GM12878 (cell line): ENCODE results near the gene ZC3H7B. TPM values are rescaled to one million over a fixed set of nuclear protein-coding genes. Genes with fewer than 3 reads are reported as not detected.

Source experiments
- ATAC-seq: fragments of 200-7000 bp; cut with Tn5 transposase; 3 replicates; pipeline ENCODE4 v1.9.1; 2020; ENCODE audit warnings: mild to moderate bottlenecking, moderate library complexity
- BruUV-seq: library from RNA; stranded (reverse); fragments of 400-500 nt; replicated peaks from 2 replicates; lab custom pipeline; 2021; lab: Mats Ljungman, UMichigan
- CTCF ChIA-PET: fragments of 300-600 bp; sonication (Branson Sonifier 250); formaldehyde crosslinking; extraction: SDS; loops from one replicate; lab custom pipeline; 2021; ENCODE audit warnings: inconsistent platforms; lab: Yijun Ruan, JAX
- POLR2A ChIA-PET: fragments of 350-600 bp; formaldehyde crosslinking; extraction: SDS; loops from one replicate; lab custom pipeline; 2021; ENCODE audit warnings: inconsistent platforms; lab: Charles Lee
- RAD21 ChIA-PET: fragments of 300-600 bp; sonication (Branson Sonifier 250); formaldehyde crosslinking; loops from one replicate; lab custom pipeline; 2023; ENCODE audit warnings: antibody characterized with exemption; ENCODE audit not compliant: unreplicated experiment; lab: Charles Lee
- SMC1A ChIA-PET: fragments of 300-600 bp; sonication (Branson Sonifier 250); formaldehyde crosslinking; loops from one replicate; lab custom pipeline; 2023; ENCODE audit not compliant: unreplicated experiment, uncharacterized antibody; lab: Charles Lee
- DNase-seq: peaks from one replicate; pipeline ENCODE4 v3.0.0-alpha.2; 2011; ENCODE audit warnings: low read depth, low spot score
- FAIRE-seq: peaks from 3 replicates; lab custom pipeline; 2011; peaks lifted over from hg19 to GRCh38; lab: Jason Lieb, UNC
- H2AFZ ChIP-seq: 2 replicates; pipeline ENCODE4 v1.6.0; 2011; ENCODE audit warnings: low read depth, low read length, control low read depth; ENCODE audit not compliant: control insufficient read depth
- H3K27ac ChIP-seq: 2 replicates; pipeline ENCODE4 v1.5.1; 2011; ENCODE audit warnings: control low read depth; ENCODE audit not compliant: control insufficient read depth, insufficient read depth
- H3K27me3 ChIP-seq, 2 experiments: replicated peaks in 1 of 2; 2 replicates each; pipeline versions ENCODE4 v1.6.0 to v1.6.1; 2011; ENCODE audit warnings: low read length in 1 of 2; ENCODE audit not compliant: control insufficient read depth in 2 of 2, insufficient read depth in 2 of 2
- H3K36me3 ChIP-seq, 2 experiments: 2 replicates each; pipeline ENCODE4 v1.5.1; 2011; ENCODE audit warnings: low read length in 1 of 2; ENCODE audit not compliant: control insufficient read depth in 2 of 2, insufficient read depth in 2 of 2
- H3K4me1 ChIP-seq: 2 replicates; pipeline ENCODE4 v1.6.1; 2011; ENCODE audit warnings: mild to moderate bottlenecking, low read length, moderate library complexity, mixed read lengths; ENCODE audit not compliant: control insufficient read depth, insufficient read depth
- H3K4me2 ChIP-seq: 2 replicates; pipeline ENCODE4 v1.6.0; 2011; ENCODE audit warnings: control low read depth; ENCODE audit not compliant: control insufficient read depth, insufficient read depth
- H3K4me3 ChIP-seq: fragments of 200-600 bp; sonication (generic); 2 replicates; pipeline ENCODE4 v1.5.1; 2016
- H3K79me2 ChIP-seq: 2 replicates; pipeline ENCODE4 v1.6.0; 2011; ENCODE audit warnings: low read length; ENCODE audit not compliant: control insufficient read depth, insufficient read depth
- H3K9ac ChIP-seq: 2 replicates; pipeline ENCODE4 v1.8.0; 2011; ENCODE audit warnings: low read length, control low read depth, mixed read lengths; ENCODE audit not compliant: control insufficient read depth, insufficient read depth
- H3K9me3 ChIP-seq: replicated peaks from 3 replicates; pipeline ENCODE4 v1.5.1; 2011; ENCODE audit warnings: mild to moderate bottlenecking, low read length; ENCODE audit not compliant: control insufficient read depth, insufficient read depth
- H4K20me1 ChIP-seq: 2 replicates; pipeline ENCODE4 v1.6.0; 2011; ENCODE audit not compliant: control insufficient read depth, insufficient read depth
- HDAC2 ChIP-seq: fragments of 200-600 bp; sonication (generic); IDR thresholded peaks from 2 replicates; pipeline ENCODE4 v1.6.1; 2017
- MAX ChIP-seq: IDR thresholded peaks from 2 replicates; pipeline ENCODE4 v1.6.1; 2012; ENCODE audit warnings: low read depth, low read length, improper control_type of control experiment
- NKRF ChIP-seq: fragments of 450-650 bp; conservative IDR thresholded peaks from 2 replicates; pipeline ENCODE4 v1.6.1; 2017; ENCODE audit warnings: mild to moderate bottlenecking, moderate library complexity
- NR2C1 ChIP-seq: fragments of 450-650 bp; IDR thresholded peaks from 2 replicates; pipeline ENCODE4 v1.6.1; 2017; ENCODE audit warnings: antibody characterized with exemption, mild to moderate bottlenecking, moderate library complexity
- POLR2A ChIP-seq: IDR thresholded peaks from 2 replicates; pipeline ENCODE4 v1.6.1; 2011; ENCODE audit warnings: low read depth, mild to moderate bottlenecking, low read length
- SUPT20H ChIP-seq: IDR thresholded peaks from 2 replicates; pipeline ENCODE4 v1.6.1; 2011; ENCODE audit warnings: low read depth, mild to moderate bottlenecking, low read length, moderate library complexity, borderline replicate concordance; ENCODE audit not compliant: control insufficient read depth
- SUZ12 ChIP-seq: fragments of 200-600 bp; sonication (generic); IDR thresholded peaks from one replicate; pipeline ENCODE4 v1.6.1; 2018; ENCODE audit warnings: antibody characterized with exemption, mild to moderate bottlenecking; ENCODE audit not compliant: unreplicated experiment
- ZNF274 ChIP-seq: IDR thresholded peaks from one replicate; pipeline ENCODE4 v1.8.0; 2011; ENCODE audit not compliant: insufficient read length, insufficient read depth
- WGBS: methylation state at CpG from one replicate; pipeline ENCODE4 v1.1.6; 2016; ENCODE audit warnings: low lambda C conversion rate; ENCODE audit not compliant: insufficient replicate concordance, insufficient coverage; ENCODE audit errors: missing lambda C conversion rate; 5-methylcytosine and 5-hydroxymethylcytosine counted together
- in situ Hi-C: fragments of 300-500 bp; cut with MboI; formaldehyde crosslinking; loops from 9 replicates; pipeline ENCODE4 v1.14.3; 2018; ENCODE audit warnings: mixed read lengths
- intact Hi-C: fragments of 100-400 bp; cut with micrococcal nuclease; formaldehyde crosslinking; loops from one replicate; pipeline ENCODE4 v1.14.2; 2022; ENCODE audit not compliant: unreplicated experiment
- polyA plus RNA-seq, 11 experiments: library from polyadenylated mRNA; depleted of rRNA in 4 of 11; unstranded in 6 of 11; stranded (reverse) in 5 of 11; fragments of >200 nt; fragmentation: Nextera tagmentation in 4 of 11; fragmentation: Illumina TruSeq in 1 of 11; extraction: Ambion mirVana in 4 of 11; extraction: Trizol in 1 of 11; gene quantifications; 1 replicate in 1 of 11; 2 replicates in 10 of 11; pipeline versions ENCODE4 v1.2.1 to v1.2.3, GENCODE V29; 2011 to 2016; ENCODE audit warnings: inconsistent platforms in 2 of 11, missing spikeins in 2 of 11, low read depth in 1 of 11
- total RNA-seq, 4 experiments: library from RNA; depleted of rRNA in 3 of 4; stranded (reverse); fragments of >200 nt in 3 of 4; fragmentation: Illumina TruSeq in 1 of 4; extraction: Trizol in 1 of 4; gene quantifications; 2 replicates each; pipeline versions ENCODE4 v1.2.1 to v1.2.3, GENCODE V29; 2013 to 2021

ZC3H7B gene
- total and polyA plus RNA-seq, 10 of the 15 experiments (the other 5 are each of a cell fraction or from before 2014, with no cell fraction given) = 0.26 to 52.3 (median 22.4) TPM

GRCh38 chr22:41366323-41367029 lies 65.2 kb downstream of the ZC3H7B start:
- H3K27me3 ChIP-seq = peaks cover 0 to 3% of the 10 kb centered on the region in 2 experiments; a peak in 1 of 4 replicates
- no peaks in the 10 kb centered on the region for H3K79me2 ChIP-seq
- WGBS = 59% methylated on average over 17 of the region's 17 CpGs
- H2AFZ ChIP-seq = no peak overlapping the region
- H3K27ac ChIP-seq = no peak overlapping the region
- intact Hi-C loops = no loop called here
- no peaks in the 10 kb centered on the region for H3K4me1 ChIP-seq
- no peak overlapping the region for H3K4me2 ChIP-seq
- CTCF ChIA-PET = interaction anchor here (0.6 to 1.5 kb wide), 3 partner anchors 37 to 152 kb away, joined by 3 to 7 read pairs (median 4); no protein-coding TSS in a partner anchor
- no peak overlapping the region for H3K4me3 ChIP-seq
- H4K20me1 ChIP-seq = no peaks in the 10 kb centered on the region
- RAD21 ChIA-PET = no interaction called here
- BruUV-seq = no TSS peak
- no peak for TF ChIP-seq MAX
- TF ChIP-seq HDAC2 = no peak
- no peak for TF ChIP-seq POLR2A
- TF ChIP-seq ZNF274 = no peak
- TF ChIP-seq NKRF = no peak
- no peak for TF ChIP-seq SUZ12
- no peak for TF ChIP-seq NR2C1
- no peak for TF ChIP-seq SUPT20H
- SMC1A ChIA-PET = no interaction called here
- no peak; the same call in 2 of the 3 replicates for ATAC-seq
- H3K36me3 ChIP-seq = no peaks in the 10 kb centered on the region
- no peak overlapping the region for H3K9ac ChIP-seq
- in situ Hi-C loops = no loop called here
- POLR2A ChIA-PET = no interaction called here
- no peaks in the 10 kb centered on the region for H3K9me3 ChIP-seq
- FAIRE-seq = no peak
- no peak for DNase-seq
